Activated naive CD8-positive, alpha-beta T cell treated with anti-CD3 and anti-CD28 coated beads for 36 hours (primary cell): ENCODE measurements around the gene OR13J1. TPM values are rescaled to one million over a fixed set of nuclear protein-coding genes. Genes with fewer than 3 reads are reported as not detected.
"Not testable (repeated sequence)": the region's sequence is repeated elsewhere in the genome, so short reads cannot be mapped to it uniquely, and the experiment has no call there.

ENCODE experiments used
- DNase-seq: peaks from one replicate; pipeline ENCODE4 v3.0.0; 2021
- H3K27ac Mint-ChIP-seq: one replicate; pipeline ENCODE4 v1.8.0; 2022; ENCODE audit warnings: mild to moderate bottlenecking, moderate library complexity, mixed read lengths
- H3K27me3 Mint-ChIP-seq: one replicate; pipeline ENCODE4 v1.8.0; 2022; ENCODE audit warnings: mild to moderate bottlenecking, mixed read lengths
- H3K36me3 Mint-ChIP-seq: one replicate; pipeline ENCODE4 v1.8.0; 2021; ENCODE audit warnings: mild to moderate bottlenecking, mixed read lengths
- H3K4me1 Mint-ChIP-seq: one replicate; pipeline ENCODE4 v1.8.0; 2021; ENCODE audit warnings: mixed read lengths
- H3K4me3 Mint-ChIP-seq: one replicate; pipeline ENCODE4 v1.8.0; 2022; ENCODE audit warnings: mild to moderate bottlenecking, moderate library complexity, mixed read lengths
- H3K9me3 Mint-ChIP-seq: one replicate; pipeline ENCODE4 v1.8.0; 2022; ENCODE audit warnings: mixed read lengths
- total RNA-seq, 2 experiments: library from RNA; stranded (reverse); gene quantifications; one replicate each; pipeline ENCODE4 v1.2.3, GENCODE V29; 2021

OR13J1 gene
- total RNA-seq, 2 experiments from 2014 or later: not detected

- Mint-ChIP-seq H3K36me3 (no peaks in the 10 kb centered on the region), H3K9me3 (no peaks in the 10 kb centered on the region), H3K4me3 (no peak overlapping the region), H3K4me1 (peaks cover 40% of the 10 kb centered on the region), H3K27me3 (peaks cover under 1% of the 10 kb centered on the region), H3K27ac (no peak overlapping the region)
- no peak for DNase-seq
Observed at GRCh38 chr9:35907711-35908503, 37.7 kb upstream of the OR13J1 start.

GRCh38 chr9:35906923-35907699 is 36.9 kb upstream of the OR13J1 start:
- no peak overlapping the region for H3K4me3 Mint-ChIP-seq
- no peaks in the 10 kb centered on the region for H3K9me3 Mint-ChIP-seq

GRCh38 chr9:35905912-35906679 is 35.9 kb upstream of the OR13J1 start, which contains the start of gene HRCT1:
Gene HRCT1 (plus strand): TSS chr9:35906202. CDS start chr9:35906288, 86 bp downstream.
- Mint-ChIP-seq H3K27ac (no peak within 1 kb of the TSS), H3K4me1 (peaks cover 34% of the 10 kb centered on the region), H3K4me3 (no peak within 1 kb of the TSS), H3K36me3 (no peaks in the 10 kb centered on the region), H3K27me3 (peaks cover 7% of the 10 kb centered on the region), H3K9me3 (no peaks in the 10 kb centered on the region)
- DNase-seq: no peak

More at GRCh38 chr9:35906923-35907699, 36.9 kb upstream of the OR13J1 start:
- Mint-ChIP-seq H3K27me3 (peaks cover 3% of the 10 kb centered on the region), H3K36me3 (no peaks in the 10 kb centered on the region), H3K27ac (no peak overlapping the region), H3K4me1 (peaks cover 42% of the 10 kb centered on the region)
- DNase-seq: no peak

- Mint-ChIP-seq H3K4me3 (no peak overlapping the region), H3K36me3 (no peaks in the 10 kb centered on the region), H3K9me3 (no peaks in the 10 kb centered on the region), H3K27me3 (peaks cover 7% of the 10 kb centered on the region), H3K4me1 (peaks cover 28% of the 10 kb centered on the region), H3K27ac (no peak overlapping the region)
- no peak for DNase-seq
Observed at GRCh38 chr9:35905051-35905781, 35.0 kb upstream of the OR13J1 start.

- H3K27ac Mint-ChIP-seq: no peak overlapping the region
- no peak overlapping the region for H3K4me3 Mint-ChIP-seq
- H3K4me1 Mint-ChIP-seq: peaks cover 23% of the 10 kb centered on the region
- H3K27me3 Mint-ChIP-seq: peaks cover 7% of the 10 kb centered on the region
- H3K36me3 Mint-ChIP-seq: no peaks in the 10 kb centered on the region
- DNase-seq: no peak
- no peaks in the 10 kb centered on the region for H3K9me3 Mint-ChIP-seq
Observed at GRCh38 chr9:35904338-35904737, 34.1 kb upstream of the OR13J1 start.

GRCh38 chr9:35903049-35903448 is 32.8 kb upstream of the OR13J1 start:
- Mint-ChIP-seq H3K27ac (no peak overlapping the region), H3K9me3 (no peaks in the 10 kb centered on the region), H3K36me3 (no peaks in the 10 kb centered on the region), H3K4me1 (peaks cover 10% of the 10 kb centered on the region), H3K27me3 (peaks cover 7% of the 10 kb centered on the region), H3K4me3 (no peak overlapping the region)
- DNase-seq: no peak

GRCh38 chr9:35899021-35899420 is 28.8 kb upstream of the OR13J1 start:
- H3K27ac Mint-ChIP-seq: no peak overlapping the region
- no peaks in the 10 kb centered on the region for H3K9me3 Mint-ChIP-seq
- H3K36me3 Mint-ChIP-seq: no peaks in the 10 kb centered on the region
- no peak for DNase-seq
- H3K27me3 Mint-ChIP-seq: peaks cover 12% of the 10 kb centered on the region
- no peak overlapping the region for H3K4me3 Mint-ChIP-seq
- H3K4me1 Mint-ChIP-seq: peaks cover 6% of the 10 kb centered on the region

- no peak for DNase-seq
- H3K36me3 Mint-ChIP-seq: no peaks in the 10 kb centered on the region
- H3K27me3 Mint-ChIP-seq: peaks cover 12% of the 10 kb centered on the region
- peaks cover 6% of the 10 kb centered on the region for H3K4me1 Mint-ChIP-seq
- no peak overlapping the region for H3K27ac Mint-ChIP-seq
- H3K4me3 Mint-ChIP-seq: no peak overlapping the region
- H3K9me3 Mint-ChIP-seq: no peaks in the 10 kb centered on the region
Observed at GRCh38 chr9:35898337-35898736, 28.1 kb upstream of the OR13J1 start.

GRCh38 chr9:35897376-35898099 is 27.3 kb upstream of the OR13J1 start:
- not testable (repeated sequence) for H3K4me3 Mint-ChIP-seq, H3K4me1 Mint-ChIP-seq, H3K9me3 Mint-ChIP-seq, H3K27me3 Mint-ChIP-seq, H3K27ac Mint-ChIP-seq, H3K36me3 Mint-ChIP-seq, DNase-seq

GRCh38 chr9:35896570-35896969 is 26.4 kb upstream of the OR13J1 start:
- no peak for DNase-seq
- Mint-ChIP-seq H3K9me3 (no peaks in the 10 kb centered on the region), H3K36me3 (no peaks in the 10 kb centered on the region), H3K4me1 (no peaks in the 10 kb centered on the region), H3K4me3 (no peak overlapping the region), H3K27ac (no peak overlapping the region), H3K27me3 (peaks cover 13% of the 10 kb centered on the region)

- Mint-ChIP-seq H3K9me3 (no peaks in the 10 kb centered on the region), H3K27ac (no peak overlapping the region), H3K36me3 (no peaks in the 10 kb centered on the region), H3K4me3 (no peak overlapping the region), H3K27me3 (peaks cover 11% of the 10 kb centered on the region), H3K4me1 (no peaks in the 10 kb centered on the region)
- DNase-seq: no peak
Observed at GRCh38 chr9:35892051-35892450, 21.9 kb upstream of the OR13J1 start.

GRCh38 chr9:35891646-35892045 is 21.4 kb upstream of the OR13J1 start:
- Mint-ChIP-seq H3K27ac (no peak overlapping the region), H3K4me1 (no peaks in the 10 kb centered on the region), H3K9me3 (no peaks in the 10 kb centered on the region), H3K36me3 (no peaks in the 10 kb centered on the region), H3K27me3 (peaks cover 11% of the 10 kb centered on the region), H3K4me3 (no peak overlapping the region)
- DNase-seq: no peak

GRCh38 chr9:35884908-35885307 is 14.7 kb upstream of the OR13J1 start:
- H3K4me1 Mint-ChIP-seq, H3K27ac Mint-ChIP-seq, H3K4me3 Mint-ChIP-seq, H3K27me3 Mint-ChIP-seq, H3K9me3 Mint-ChIP-seq, H3K36me3 Mint-ChIP-seq, DNase-seq: not testable (repeated sequence)

GRCh38 chr9:35882996-35883395 is 12.8 kb upstream of the OR13J1 start:
- H3K27me3 Mint-ChIP-seq: peaks cover 6% of the 10 kb centered on the region
- no peaks in the 10 kb centered on the region for H3K36me3 Mint-ChIP-seq
- no peaks in the 10 kb centered on the region for H3K4me1 Mint-ChIP-seq
- H3K9me3 Mint-ChIP-seq: peaks cover 2% of the 10 kb centered on the region
- H3K27ac Mint-ChIP-seq: no peak overlapping the region
- no peak overlapping the region for H3K4me3 Mint-ChIP-seq
- DNase-seq: no peak
